HG02884 (cell line): Measurements from ENCODE around the gene UTP4.

Experiments used
- ATAC-seq: cut with Tn5 transposase; IDR thresholded peaks from one replicate; pipeline ENCODE4 v1.9.1; 2021; ENCODE audit warnings: mild to moderate bottlenecking, moderate library complexity; ENCODE audit not compliant: unreplicated experiment

UTP4 gene

DNA sequence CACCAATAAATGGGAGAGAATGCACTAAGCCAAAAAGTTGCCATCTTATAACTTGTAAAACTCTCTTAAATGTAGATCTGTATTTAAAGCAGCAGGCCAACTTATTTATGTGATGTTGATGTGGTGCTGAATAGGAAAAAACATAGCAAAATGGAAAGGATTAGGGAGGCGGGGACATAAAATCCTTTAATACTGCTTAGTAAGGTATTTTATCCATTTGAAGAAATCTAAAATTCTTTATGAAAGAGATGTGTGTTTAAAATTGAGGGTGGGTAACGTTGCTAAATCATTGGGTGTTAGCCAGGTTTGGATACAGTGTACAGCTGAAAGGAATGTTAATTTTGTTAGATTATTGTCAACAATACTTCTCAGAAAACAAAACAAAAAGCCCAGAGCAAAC, 68.8 kb downstream of the UTP4 start:
- ATAC-seq: no peak

DNA sequence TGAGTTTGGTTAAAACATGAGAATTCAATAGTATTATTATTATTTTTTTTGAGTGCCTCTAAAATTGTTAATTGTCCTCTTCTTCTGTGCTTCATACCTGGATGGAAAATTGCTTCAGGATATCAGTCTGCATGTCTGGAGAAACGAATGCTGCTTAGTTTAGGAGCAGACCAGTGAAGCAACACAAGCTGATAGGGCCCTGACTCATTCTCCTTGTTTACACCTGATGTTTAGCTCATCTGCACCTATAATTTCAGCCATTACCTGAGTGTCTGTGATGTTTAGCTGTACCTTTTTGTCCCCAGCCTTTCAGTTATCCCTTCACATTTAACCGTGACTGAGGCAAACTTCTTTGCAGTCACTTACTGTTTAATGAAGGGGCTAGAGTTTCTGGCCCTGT, 69.3 kb downstream of the UTP4 start:
- ATAC-seq: no peak

DNA sequence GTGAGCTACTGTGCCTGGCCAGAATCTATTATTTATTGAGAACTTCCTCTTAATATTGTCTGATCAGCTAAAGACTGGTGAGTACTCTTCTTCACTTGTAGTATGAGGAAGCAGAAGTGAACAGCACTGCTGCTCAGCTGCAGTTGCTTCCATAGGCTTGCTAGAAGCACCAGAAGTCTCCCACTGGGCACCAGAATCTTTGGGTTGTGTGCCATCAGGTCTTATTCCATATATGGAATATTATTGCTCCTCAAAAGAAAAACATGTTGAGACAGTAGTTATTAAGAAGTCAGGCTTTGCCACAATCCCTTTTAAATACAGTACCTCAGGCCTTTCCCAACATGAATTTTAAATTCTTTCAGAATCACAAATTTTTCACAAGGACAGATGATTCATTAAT, 71.7 kb downstream of the UTP4 start:
- no peak for ATAC-seq

DNA sequence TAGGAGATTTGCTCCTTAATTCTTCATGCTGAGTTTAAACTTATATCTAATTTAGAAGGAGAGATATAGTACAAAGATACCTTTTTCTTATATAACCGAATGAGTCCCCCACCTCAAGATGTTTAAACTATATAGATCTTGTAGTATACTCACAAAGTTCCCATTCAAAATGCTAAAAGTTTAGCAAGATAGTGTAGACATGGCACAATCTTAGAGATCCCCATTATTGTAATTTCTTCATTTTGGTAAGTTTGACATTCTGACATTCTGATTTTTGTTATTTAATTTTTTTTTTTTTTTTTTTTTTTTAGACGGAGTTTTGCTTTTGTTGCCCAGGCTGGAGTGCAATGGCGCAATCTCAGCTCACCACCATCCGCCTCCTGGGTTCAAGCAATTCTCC, 77.3 kb downstream of the UTP4 start:
- no peak for ATAC-seq

DNA sequence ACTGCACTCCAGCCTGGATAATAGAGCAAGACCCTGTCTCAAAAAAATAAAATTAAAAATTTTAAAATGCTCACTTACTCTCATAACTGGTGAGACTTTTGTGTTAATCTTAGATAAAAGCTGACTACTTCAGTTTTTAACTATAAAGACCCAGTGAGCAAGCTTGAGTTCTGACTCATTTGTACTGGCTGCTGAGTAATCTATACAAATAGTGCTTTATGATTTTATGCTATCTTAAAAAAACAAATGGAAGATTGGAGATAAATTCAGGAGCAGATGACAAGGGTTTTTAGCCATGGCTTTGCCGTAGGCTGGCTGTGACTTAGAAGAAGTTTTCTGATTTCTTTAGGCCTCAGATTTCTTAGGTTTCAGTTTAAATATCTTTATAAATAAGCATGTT, 85.0 kb downstream of the UTP4 start:
- ATAC-seq: no peak
